Stimulated activated naive B cell treated with anti-CD40 and anti-IgM and Interleukin-4, amounts not matched to agents 10 μg/mL and 1 μg/mL and 100 μg/mL, for 72 hours (primary cell): ENCODE results near the gene VSIG4.

Experiments used
- ATAC-seq, 2 donors: fragments of 150-1000 bp; cut with Tn5 transposase; replicated peaks; 2 replicates each; pipeline ENCODE4 v1.10.0; 2021; ENCODE audit warnings: moderate library complexity in 1 of 2
- DNase-seq: peaks from one replicate; pipeline ENCODE4 v3.0.0; 2021
- H3K27ac Mint-ChIP-seq: one replicate; pipeline ENCODE4 v1.8.0; 2022; ENCODE audit warnings: mild to moderate bottlenecking, mixed read lengths
- H3K27me3 Mint-ChIP-seq, 2 donors: one replicate each; pipeline ENCODE4 v1.8.0; 2022; ENCODE audit warnings: mixed read lengths in 2 of 2
- H3K36me3 Mint-ChIP-seq, 2 donors: one replicate each; pipeline ENCODE4 v1.8.0; 2022; ENCODE audit warnings: mixed read lengths in 2 of 2, mild to moderate bottlenecking in 1 of 2
- H3K4me1 Mint-ChIP-seq, 2 donors: one replicate each; pipeline ENCODE4 v1.8.0; 2022; ENCODE audit warnings: mixed read lengths in 2 of 2, mild to moderate bottlenecking in 1 of 2
- H3K4me3 Mint-ChIP-seq, 2 donors: one replicate each; pipeline ENCODE4 v1.8.0; 2022; ENCODE audit warnings: mild to moderate bottlenecking in 2 of 2, mixed read lengths in 2 of 2, moderate library complexity in 1 of 2
- H3K9me3 Mint-ChIP-seq, 2 donors: one replicate each; pipeline ENCODE4 v1.8.0; 2022; ENCODE audit warnings: mixed read lengths in 2 of 2, mild to moderate bottlenecking in 1 of 2

Gene VSIG4

GRCh38 chrX:66009231-66009845 is 30.5 kb downstream of the VSIG4 start:
- Mint-ChIP-seq H3K9me3 (peaks cover 9 to 14% of the 10 kb centered on the region in 2 donors), H3K27me3 (no peaks in the 10 kb centered on the region), H3K36me3 (peaks cover 2 to 15% of the 10 kb centered on the region in 2 donors), H3K27ac (peak overlapping the region; percentile 63), H3K4me1 (peaks cover 57 to 71% of the 10 kb centered on the region in 2 donors), H3K4me3 (peak overlapping the region; percentile 39 to 40)
- no peak for DNase-seq
- no peak for ATAC-seq

- Mint-ChIP-seq H3K9me3 (peaks cover 9 to 14% of the 10 kb centered on the region in 2 donors), H3K27me3 (no peaks in the 10 kb centered on the region), H3K4me3 (no peak overlapping the region), H3K36me3 (peaks cover 2 to 15% of the 10 kb centered on the region in 2 donors), H3K4me1 (peaks cover 54 to 73% of the 10 kb centered on the region in 2 donors), H3K27ac (no peak overlapping the region)
- DNase-seq = no peak
- peak; percentile 42 to 59 for ATAC-seq
These were observed 31.4 kb downstream of the VSIG4 start for GRCh38 chrX:66008328-66008970.

DNA sequence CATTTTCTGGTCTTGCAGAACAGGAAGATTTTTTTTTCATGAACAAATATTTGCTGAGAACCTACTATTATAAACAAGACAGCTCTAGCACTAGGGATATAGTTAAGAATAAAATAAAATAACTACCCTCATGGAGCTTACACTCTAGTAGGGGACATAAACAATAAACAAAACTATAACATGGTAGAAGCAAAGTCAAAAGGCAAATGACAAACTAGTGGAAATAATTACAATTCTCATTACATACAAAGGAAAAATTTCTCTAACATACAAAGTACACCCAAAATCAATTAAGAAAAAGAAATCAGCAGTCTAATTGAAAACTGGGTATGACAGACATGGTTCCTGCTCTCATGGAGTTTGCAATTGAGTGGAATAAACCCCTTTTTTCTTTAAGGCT is 32.0 kb downstream of the VSIG4 start:
- no peak overlapping the region for H3K27ac Mint-ChIP-seq
- peaks cover 2 to 17% of the 10 kb centered on the region in 2 donors for H3K36me3 Mint-ChIP-seq
- H3K4me1 Mint-ChIP-seq = peaks cover 52 to 72% of the 10 kb centered on the region in 2 donors
- no peak for DNase-seq
- H3K9me3 Mint-ChIP-seq = peaks cover 9 to 14% of the 10 kb centered on the region in 2 donors
- H3K27me3 Mint-ChIP-seq = no peaks in the 10 kb centered on the region
- no peak for ATAC-seq
- no peak overlapping the region for H3K4me3 Mint-ChIP-seq

- ATAC-seq = no peak
- peaks cover 51 to 73% of the 10 kb centered on the region in 2 donors for H3K4me1 Mint-ChIP-seq
These were observed 33.9 kb downstream of the VSIG4 start for GRCh38 chrX:66005830-66006449.

DNA sequence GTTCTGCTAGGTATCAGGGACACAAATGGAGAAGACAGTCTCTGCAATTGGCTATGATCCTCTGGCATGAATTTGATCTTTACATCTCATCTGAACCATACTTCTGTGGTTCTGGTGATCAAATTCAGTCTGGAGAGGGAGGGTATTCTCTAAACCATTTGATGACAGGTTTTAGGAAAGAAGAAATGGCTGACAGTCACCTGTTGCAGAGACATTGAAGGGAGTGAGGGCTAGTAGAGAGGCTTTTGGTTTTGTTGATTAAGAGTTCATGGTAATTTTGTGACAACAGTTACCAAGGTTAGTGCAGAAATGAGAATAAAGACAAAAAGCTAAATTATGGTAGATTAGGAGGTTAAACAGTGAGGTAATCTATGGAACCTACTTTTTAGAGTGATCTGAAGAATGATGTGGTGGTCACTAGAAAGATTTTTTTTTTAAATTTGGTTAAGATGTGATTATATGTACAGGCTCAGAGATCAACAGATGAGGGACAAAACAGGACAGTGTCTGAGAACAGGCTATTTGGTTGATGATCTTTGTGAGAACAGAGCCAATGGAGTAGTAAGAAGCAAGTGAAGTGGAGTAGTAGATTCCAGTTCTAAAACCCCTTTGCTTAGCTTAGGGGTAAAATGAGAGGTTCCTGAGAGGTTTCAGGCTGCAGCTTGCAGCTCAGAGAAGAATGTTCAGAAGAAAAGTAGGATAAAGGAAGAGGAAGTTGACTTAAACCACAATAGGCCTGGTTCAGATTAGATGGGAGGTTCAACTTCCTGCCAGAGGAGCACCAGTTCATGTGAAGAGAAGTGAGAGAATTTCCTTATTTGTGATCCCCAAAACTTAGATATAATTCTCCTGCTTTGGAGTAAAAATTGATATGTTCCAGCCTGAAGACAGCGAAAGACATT is 34.7 kb downstream of the VSIG4 start:
- H3K36me3 Mint-ChIP-seq = peaks cover 0 to 18% of the 10 kb centered on the region in 2 donors
- H3K27me3 Mint-ChIP-seq = no peaks in the 10 kb centered on the region
- H3K27ac Mint-ChIP-seq = peak overlapping the region; percentile 62
- ATAC-seq = peak in 1 of 2 donors; percentile 26
- H3K9me3 Mint-ChIP-seq = peaks cover 6 to 11% of the 10 kb centered on the region in 2 donors
- DNase-seq = no peak
- no peak overlapping the region for H3K4me3 Mint-ChIP-seq
- peaks cover 51 to 74% of the 10 kb centered on the region in 2 donors for H3K4me1 Mint-ChIP-seq

More at GRCh38 chrX:66005830-66006449, 33.9 kb downstream of the VSIG4 start:
- Mint-ChIP-seq H3K27ac (peak overlapping the region; percentile 77), H3K36me3 (peaks cover 2 to 18% of the 10 kb centered on the region in 2 donors), H3K9me3 (peaks cover 7 to 12% of the 10 kb centered on the region in 2 donors), H3K4me3 (peak overlapping the region in 1 of 2 donors; percentile 41), H3K27me3 (no peaks in the 10 kb centered on the region)
- DNase-seq = no peak

DNA sequence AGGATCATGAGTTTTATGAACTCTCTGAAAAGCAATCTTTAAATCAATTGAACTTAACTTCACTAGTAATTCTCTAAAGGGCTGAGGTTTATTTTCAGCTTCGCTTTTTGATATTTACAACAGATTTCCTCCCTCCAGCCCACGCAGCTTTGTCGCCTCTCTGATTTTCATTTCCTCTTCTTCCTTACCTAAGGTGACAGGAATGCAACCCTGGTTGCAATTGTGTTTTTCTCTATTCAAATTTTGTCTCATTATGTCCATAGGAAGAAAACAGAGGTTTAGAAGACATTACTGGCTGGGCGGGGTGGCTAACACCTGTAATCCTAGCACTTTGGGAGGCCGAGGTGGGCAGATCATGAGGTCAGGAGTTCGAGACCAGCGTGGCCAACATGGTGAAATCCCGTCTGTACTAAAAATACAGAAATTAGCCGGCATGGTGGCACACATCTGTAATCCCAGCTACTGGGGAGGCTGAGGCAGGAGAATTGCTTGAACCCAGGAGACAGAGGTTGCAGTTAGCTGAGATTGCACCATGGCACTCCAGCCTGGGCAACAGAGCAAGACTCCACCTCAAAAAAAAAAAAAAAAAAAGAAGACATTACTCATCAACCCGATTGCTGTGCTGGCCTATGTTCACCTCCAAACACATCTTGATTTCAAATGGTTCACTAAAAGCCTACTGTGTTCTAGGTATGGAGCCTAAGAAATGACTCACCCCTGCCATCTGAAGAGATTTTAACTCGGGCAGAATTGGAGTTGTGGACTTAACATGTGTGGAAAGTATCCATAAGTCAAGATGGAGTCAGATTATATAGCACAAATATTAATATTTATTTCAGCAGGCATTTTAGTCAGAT is 36.8 kb downstream of the VSIG4 start:
- peaks cover 6 to 11% of the 10 kb centered on the region in 2 donors for H3K9me3 Mint-ChIP-seq
- peak; percentile 61 to 72 for ATAC-seq
- H3K27me3 Mint-ChIP-seq = peaks cover 0 to 3% of the 10 kb centered on the region in 2 donors
- H3K36me3 Mint-ChIP-seq = peaks cover 0 to 18% of the 10 kb centered on the region in 2 donors
- no peak for DNase-seq
- peak overlapping the region; percentile 85 for H3K27ac Mint-ChIP-seq
- peak overlapping the region; percentile 33 to 48 for H3K4me3 Mint-ChIP-seq
- H3K4me1 Mint-ChIP-seq = peaks cover 59 to 83% of the 10 kb centered on the region in 2 donors

DNA sequence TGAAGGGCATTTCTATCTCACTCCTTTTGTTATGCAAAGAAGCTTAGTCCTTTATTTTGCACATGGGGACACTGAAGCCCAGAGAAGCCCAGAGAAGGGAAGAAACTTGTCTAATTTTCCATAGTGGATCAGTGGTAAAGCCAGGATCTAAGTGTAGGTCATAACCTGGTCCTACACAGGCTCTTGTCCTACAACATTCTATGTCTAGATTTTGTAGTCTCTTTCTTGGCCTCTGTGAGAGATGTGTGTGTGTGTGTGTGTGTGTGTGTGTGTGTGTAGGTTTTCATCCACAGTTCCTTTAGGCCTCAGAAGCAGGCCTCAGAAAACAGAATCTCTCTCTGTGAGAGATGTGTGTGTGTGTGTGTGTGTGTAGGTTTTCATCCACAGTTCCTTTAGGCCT is 38.3 kb downstream of the VSIG4 start:
- H3K4me1 Mint-ChIP-seq = peaks cover 56 to 83% of the 10 kb centered on the region in 2 donors
- peaks cover 0 to 14% of the 10 kb centered on the region in 2 donors for H3K36me3 Mint-ChIP-seq
- peak overlapping the region; percentile 21 for H3K27ac Mint-ChIP-seq
- ATAC-seq (peak in 1 of 2 donors; percentile 11), DNase-seq (no peak)
- H3K4me3 Mint-ChIP-seq = no peak overlapping the region
- peaks cover 0 to 3% of the 10 kb centered on the region in 2 donors for H3K27me3 Mint-ChIP-seq
- H3K9me3 Mint-ChIP-seq = peaks cover 6 to 11% of the 10 kb centered on the region in 2 donors

DNA sequence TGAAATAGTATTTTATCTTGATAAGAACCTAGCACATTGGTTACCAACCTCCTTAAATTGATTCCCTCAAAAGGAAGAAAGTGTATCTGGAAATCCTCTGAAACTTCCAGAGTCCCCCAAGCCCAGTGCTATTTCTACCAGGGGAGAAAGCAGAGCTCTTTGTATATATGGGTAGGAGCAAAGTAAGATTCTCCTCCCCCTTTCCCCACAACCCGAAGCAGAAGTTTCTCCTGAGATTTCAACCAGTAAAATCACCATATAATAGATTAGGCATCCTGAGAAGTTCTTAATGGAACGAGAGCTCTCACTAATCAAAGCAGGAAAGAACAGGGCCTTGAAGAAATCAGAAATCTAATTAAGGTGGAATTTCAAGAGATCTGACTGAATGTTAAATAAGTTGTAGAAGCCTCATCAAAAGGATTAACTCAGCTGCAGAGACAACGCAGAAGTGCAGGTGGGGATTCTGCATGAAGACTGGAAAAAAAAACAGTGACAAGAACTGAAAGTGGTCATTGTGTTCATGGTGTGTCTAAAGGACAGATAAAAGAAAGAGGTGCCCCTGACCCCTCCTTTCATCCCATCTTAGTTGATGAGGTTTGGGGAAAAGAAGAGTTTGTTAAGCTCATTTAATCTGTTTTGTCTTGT is 39.1 kb downstream of the VSIG4 start:
- ATAC-seq (peak in 1 of 2 donors; percentile 36), DNase-seq (no peak)
- peaks cover 0 to 3% of the 10 kb centered on the region in 2 donors for H3K27me3 Mint-ChIP-seq
- H3K27ac Mint-ChIP-seq = no peak overlapping the region
- H3K36me3 Mint-ChIP-seq = peaks cover 0 to 14% of the 10 kb centered on the region in 2 donors
- peaks cover 52 to 78% of the 10 kb centered on the region in 2 donors for H3K4me1 Mint-ChIP-seq
- no peak overlapping the region for H3K4me3 Mint-ChIP-seq
- peaks cover 6 to 11% of the 10 kb centered on the region in 2 donors for H3K9me3 Mint-ChIP-seq

DNA sequence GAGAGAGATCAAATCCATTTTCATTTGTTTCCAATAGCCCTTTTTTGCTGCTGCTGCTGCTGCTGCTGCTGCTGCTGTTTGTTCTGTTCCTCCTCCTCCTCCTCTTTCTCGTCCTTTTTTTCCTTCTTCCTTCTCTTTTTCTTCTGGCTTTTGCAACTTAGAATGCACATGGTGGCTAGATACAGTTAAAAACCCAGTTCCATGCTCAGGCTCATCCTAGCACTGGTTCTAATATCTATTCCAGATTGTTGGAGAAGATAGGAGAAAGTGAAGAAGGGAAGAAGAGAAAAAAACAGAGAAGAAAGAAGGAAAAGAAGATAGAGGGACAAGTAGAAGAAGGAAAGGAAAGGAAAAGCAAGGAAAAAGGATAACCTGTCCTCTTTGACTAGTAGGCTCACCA is 39.7 kb downstream of the VSIG4 start:
- Mint-ChIP-seq H3K27me3 (peaks cover 0 to 3% of the 10 kb centered on the region in 2 donors), H3K4me1 (peaks cover 49 to 72% of the 10 kb centered on the region in 2 donors), H3K36me3 (peaks cover 0 to 10% of the 10 kb centered on the region in 2 donors), H3K9me3 (peaks cover 4 to 9% of the 10 kb centered on the region in 2 donors), H3K4me3 (no peak overlapping the region), H3K27ac (no peak overlapping the region)
- no peak for ATAC-seq
- DNase-seq = no peak

DNA sequence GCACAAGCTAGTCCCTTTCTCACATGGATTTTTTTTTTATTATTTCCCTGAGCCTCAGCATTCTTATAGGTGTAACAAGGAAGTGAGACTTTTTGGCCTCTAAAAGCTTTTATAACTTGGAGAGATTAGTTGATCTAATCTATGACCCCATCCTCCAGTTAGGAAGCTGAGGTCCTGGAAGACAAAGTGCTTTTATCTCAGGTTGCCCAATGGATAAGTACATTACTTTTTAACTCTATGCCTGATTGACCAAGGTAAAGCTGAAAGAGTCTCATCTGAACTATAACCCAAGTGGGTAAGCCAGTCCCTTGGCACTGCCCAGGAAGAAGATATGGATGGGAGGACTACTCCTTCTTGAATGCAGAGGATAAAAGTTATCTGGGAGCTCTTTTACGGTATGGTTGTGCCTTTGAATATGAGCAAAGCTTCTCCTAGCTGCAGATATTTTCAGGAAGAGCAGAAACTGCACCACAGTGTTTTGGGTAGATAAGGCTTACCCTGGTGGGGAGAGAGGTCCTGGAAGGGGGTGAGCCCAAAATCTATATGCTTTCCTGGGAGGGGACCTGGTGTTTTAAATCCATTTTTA is 40.2 kb downstream of the VSIG4 start:
- no peak for ATAC-seq
- Mint-ChIP-seq H3K9me3 (peaks cover 3% of the 10 kb centered on the region in 2 donors), H3K4me3 (peak overlapping the region in 1 of 2 donors; percentile 3), H3K36me3 (peaks cover 0 to 6% of the 10 kb centered on the region in 2 donors), H3K27me3 (peaks cover 0 to 3% of the 10 kb centered on the region in 2 donors), H3K4me1 (peaks cover 46 to 67% of the 10 kb centered on the region in 2 donors), H3K27ac (no peak overlapping the region)
- DNase-seq = no peak

GRCh38 chrX:65999029-65999562 is 40.8 kb downstream of the VSIG4 start:
- ATAC-seq (no peak), DNase-seq (no peak)
- Mint-ChIP-seq H3K27me3 (peaks cover 0 to 3% of the 10 kb centered on the region in 2 donors), H3K27ac (no peak overlapping the region), H3K4me1 (peaks cover 46 to 61% of the 10 kb centered on the region in 2 donors), H3K36me3 (peaks cover 0 to 3% of the 10 kb centered on the region in 2 donors), H3K4me3 (no peak overlapping the region), H3K9me3 (no peaks in the 10 kb centered on the region)
